T-helper 2 cell treated with Interferon-gamma antibody and Interleukin-4, amounts not matched to agents 100 ng/mL and 5 ng/mL, for 36 hours (primary cell): ENCODE results near the gene SPDEF. TPM values are rescaled to one million over a fixed set of nuclear protein-coding genes. Genes with fewer than 3 reads are reported as not detected.

Experiments
- intact Hi-C: fragments of 100-400 bp; cut with micrococcal nuclease; formaldehyde crosslinking; loops from one replicate; pipeline ENCODE4 v1.15.1; 2023
- total RNA-seq: library from RNA; stranded (reverse); gene quantifications from 2 replicates; pipeline ENCODE4 v1.2.3, GENCODE V29; 2022

SPDEF gene
- 0.18 TPM in 1 of 2 replicates, not detected in the other for total RNA-seq

- intact Hi-C loops: no loop called here
Measured at GRCh38 chr6:34556031-34556471, at the start of gene SPDEF. Gene SPDEF, minus strand, starts transcription at chr6:34556329. Its CDS starts 11,874 bp downstream, at chr6:34544455.

- intact Hi-C loops: no loop called here
Measured at GRCh38 chr6:34603707-34604106, 47.6 kb upstream of the SPDEF start.

DNA sequence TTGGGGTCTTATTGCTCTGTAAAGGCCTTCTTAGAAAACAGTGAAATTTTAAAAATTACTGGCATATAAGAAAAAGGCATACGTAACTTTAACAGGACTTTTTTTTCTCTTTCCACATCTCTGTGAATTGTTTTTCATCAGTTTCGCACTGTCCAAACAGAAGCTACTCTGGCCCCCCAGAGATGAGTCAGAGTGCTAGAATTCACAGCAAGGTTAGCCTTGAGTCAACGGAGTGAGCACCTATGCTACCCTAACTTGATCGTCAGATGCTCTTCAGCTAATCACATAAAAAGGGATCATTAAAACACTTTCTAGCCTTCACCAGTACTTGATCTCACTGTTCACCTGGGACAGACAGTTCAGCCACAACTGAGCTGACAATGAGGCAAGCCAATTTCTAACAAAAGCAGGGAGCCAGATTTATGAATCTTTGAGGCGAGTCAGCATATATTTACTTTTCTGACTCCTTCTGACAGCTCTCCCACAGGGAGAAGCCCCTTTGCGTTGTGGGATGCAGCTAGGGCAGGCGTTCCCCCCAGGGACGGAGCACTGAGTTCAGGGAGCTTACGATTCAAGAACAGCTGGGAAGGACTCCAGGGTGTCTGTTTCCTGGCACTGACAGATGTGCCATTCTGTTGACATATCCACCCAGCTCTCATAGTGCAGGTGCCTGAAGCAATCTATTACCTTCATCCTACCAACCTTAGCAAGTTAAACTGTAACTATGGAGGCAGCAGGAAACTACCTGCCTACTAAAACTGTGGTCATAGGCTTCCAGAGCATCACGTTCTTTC, 46.4 kb upstream of the SPDEF start:
- intact Hi-C loops: no loop called here

- intact Hi-C loops: no loop called here
Measured at GRCh38 chr6:34601706-34602105, 45.6 kb upstream of the SPDEF start.

DNA sequence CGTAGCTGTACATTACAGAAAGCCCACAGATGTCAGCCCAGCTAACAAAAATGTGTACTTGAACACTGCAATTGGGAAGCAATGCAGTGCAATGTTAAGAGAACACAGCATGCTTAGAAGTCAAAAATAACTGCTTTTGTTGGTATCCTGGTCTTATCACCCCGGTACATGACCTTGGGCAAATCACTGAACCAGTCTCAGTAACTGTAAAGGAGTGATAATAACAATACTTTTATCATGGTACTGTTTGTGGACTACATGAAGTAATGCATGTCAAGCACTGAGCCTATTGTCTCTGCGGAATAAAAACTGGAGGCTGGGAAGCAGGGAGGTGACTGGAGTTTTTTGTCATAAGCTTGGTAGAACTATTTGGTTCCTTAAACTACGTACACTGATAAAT, 44.7 kb upstream of the SPDEF start:
- intact Hi-C loops: no loop called here

GRCh38 chr6:34600101-34600500, 44.0 kb upstream of the SPDEF start:
- intact Hi-C loops: no loop called here

DNA sequence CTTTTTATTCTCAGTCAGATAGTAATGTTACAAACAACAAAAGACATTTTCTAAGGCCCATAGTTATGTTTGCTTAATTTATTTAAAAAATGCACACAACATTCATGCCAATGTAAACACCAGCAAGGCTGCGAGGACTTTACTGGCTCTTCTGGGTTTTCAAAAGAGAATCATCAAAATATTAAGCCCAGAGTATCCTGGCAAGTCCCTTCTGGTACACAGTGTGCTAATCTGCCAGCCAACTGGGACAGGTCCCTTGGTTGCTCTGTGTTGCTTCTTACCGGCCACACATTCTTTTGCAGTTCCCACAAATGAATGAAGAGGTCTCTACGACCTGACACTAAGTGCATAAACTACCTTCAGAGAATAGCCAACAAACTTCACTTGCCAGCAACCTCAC, 42.6 kb upstream of the SPDEF start:
- intact Hi-C loops: no loop called here

- intact Hi-C loops: no loop called here
Measured at GRCh38 chr6:34597605-34598353, 41.6 kb upstream of the SPDEF start.

GRCh38 chr6:34596798-34597197, 40.7 kb upstream of the SPDEF start:
- intact Hi-C loops: no loop called here

DNA sequence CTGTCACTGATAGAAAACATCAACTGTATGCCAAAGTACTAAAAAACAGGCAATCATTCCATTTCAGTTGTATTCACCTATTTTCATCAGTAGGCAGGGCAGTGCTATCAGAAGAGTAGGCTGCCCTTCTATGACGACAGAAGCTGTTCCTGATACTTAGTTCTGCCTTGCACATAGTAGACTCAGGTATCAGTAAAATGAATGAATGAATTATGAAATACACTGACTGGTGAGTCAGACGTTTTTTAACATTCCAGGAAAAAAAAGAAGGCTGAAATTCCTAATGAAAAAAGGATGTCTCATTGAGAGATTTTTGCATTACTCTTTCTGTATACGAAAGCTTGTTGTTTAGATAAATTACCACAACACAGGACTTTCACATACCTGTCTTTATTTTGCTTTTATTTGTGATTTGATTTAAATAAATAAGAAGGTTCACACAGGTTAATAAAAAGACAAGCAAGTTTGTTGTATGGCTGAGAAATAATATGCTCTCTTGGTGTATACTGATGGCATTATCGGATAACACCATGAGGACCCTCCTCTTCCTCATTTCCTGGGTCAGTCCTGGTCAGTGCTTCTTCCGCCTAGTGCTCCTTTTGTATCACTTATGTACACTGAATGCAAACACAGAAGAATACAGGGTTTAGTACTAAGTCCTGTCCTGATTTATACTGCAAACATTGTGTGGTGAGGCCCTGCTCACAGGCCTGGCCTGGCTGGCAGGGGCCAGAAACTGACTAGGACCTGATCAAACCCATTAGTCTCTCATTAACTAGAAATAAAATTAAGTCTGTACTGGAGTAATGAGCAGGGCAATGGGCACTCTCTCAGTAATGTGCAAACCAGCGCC, 39.4 kb upstream of the SPDEF start:
- intact Hi-C loops: no loop called here

GRCh38 chr6:34593701-34594100, 37.6 kb upstream of the SPDEF start:
- intact Hi-C loops: no loop called here

- intact Hi-C loops: no loop called here
Measured at GRCh38 chr6:34592208-34592952, 36.3 kb upstream of the SPDEF start.

- intact Hi-C loops: no loop called here
Measured at GRCh38 chr6:34589691-34590090, 33.6 kb upstream of the SPDEF start.

- intact Hi-C loops: no loop called here
Measured at GRCh38 chr6:34589140-34589539, 33.0 kb upstream of the SPDEF start.

DNA sequence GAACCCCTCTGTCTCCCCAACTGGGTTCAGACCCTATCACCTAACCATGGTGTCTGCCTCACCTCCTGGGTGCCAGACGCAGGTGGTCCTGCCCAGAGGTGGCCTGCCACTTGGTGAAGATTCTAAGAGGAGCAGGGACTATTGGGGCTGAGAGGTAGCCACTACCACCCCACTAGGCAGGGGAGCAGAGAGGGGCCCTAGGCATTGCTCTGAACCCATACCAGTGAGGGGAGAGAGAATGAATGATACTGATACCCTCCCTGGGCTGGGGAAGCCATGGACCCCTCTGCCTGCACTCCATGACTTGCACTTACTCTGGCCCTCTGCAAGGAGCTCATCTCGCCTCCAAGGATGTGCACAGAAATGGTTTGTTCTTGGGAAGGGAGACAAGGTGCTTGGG, 31.7 kb upstream of the SPDEF start:
- intact Hi-C loops: no loop called here

DNA sequence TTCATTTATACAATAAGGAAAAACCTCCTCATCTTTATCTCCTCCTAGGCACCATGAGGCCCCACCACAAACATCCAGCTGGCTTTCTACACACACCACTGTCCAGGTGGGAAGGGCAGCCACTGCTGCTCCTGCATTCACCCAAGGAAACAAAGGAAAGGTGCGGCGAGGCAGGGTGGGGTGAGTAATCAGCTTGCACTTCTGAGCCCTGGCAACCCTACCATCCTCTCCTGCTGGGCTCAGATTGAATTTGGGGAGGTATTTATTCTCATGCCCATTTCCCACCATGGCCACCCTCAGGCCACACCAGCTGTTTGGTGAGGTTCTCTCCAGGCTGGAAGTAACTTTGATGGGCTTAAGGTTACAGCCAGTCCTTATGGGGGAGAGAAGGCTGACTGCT, 31.2 kb upstream of the SPDEF start:
- intact Hi-C loops: no loop called here

GRCh38 chr6:34586327-34587040, 30.4 kb upstream of the SPDEF start:
- intact Hi-C loops: no loop called here

DNA sequence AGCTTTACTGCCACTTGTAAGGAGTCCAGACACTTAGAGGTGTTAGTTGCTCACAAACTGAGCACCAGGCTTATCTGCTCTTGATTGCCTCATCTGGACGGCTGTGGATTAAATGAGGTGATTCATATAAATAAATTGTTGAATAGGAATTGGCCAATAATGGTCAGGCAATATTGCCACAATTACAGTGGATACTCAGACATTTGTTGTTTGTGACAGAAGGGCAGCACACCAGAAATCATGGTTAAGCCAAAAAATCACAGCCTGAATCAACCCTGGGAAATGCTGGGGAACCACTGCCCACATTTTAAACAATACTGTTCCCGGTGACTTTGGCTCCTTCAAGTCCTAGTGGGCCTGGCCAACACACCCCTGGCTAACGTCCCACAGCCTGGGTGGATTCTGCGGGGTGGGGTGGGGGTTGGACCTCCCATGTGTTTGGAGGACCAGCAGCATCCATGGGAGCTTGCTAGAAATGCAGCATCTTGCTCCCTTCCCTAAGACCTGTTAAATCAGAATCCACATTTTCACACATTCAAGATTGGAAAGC, 29.5 kb upstream of the SPDEF start:
- intact Hi-C loops: no loop called here

GRCh38 chr6:34585108-34585507, 29.0 kb upstream of the SPDEF start:
- intact Hi-C loops: no loop called here

DNA sequence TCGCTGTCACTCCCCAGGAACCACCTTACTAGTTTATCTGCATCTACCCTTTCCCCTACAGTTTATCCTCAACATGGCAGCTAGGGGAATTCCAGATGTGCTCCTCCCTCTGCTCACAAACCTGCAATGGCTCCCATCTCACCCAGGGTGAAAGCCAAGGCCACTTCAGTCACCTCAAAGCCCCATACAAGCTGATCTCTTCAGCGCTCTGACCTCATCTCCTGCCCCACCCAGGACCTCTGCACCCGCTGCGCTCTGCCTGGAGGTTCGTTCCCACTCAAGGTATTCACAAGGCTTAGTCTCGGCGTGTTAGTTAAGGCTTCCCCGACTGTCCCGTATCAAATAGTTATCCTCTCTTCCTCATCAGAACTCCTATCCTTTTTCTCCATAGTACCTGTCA, 28.6 kb upstream of the SPDEF start:
- intact Hi-C loops: no loop called here
